ENCODE data around the gene PIMREG.

Gene PIMREG

GRCh38 chr17:6497496-6498221 lies 53.4 kb downstream of the PIMREG start:
- no peaks in the 10 kb centered on the region for H3K36me3 ChIP-seq (ENCODE audit: control insufficient read depth, insufficient read depth, low read length)
- H3K27me3 ChIP-seq (replicated peaks; ENCODE audit: control insufficient read depth, insufficient read depth, low read length, poor library complexity, severe bottlenecking), result no peaks in the 10 kb centered on the region
- DNase-seq, result no peak
- H3K4me3 ChIP-seq (ENCODE audit: insufficient read depth, low read depth, low read length, poor library complexity, severe bottlenecking), result no peak overlapping the region
- H3K4me1 ChIP-seq (ENCODE audit: control insufficient read depth, insufficient read depth, low read length, poor library complexity, severe bottlenecking), result no peaks in the 10 kb centered on the region
- H3K9me3 ChIP-seq (ENCODE audit: control insufficient read depth, low read length), result no peaks in the 10 kb centered on the region
- no peak overlapping the region for H3K27ac ChIP-seq (ENCODE audit: insufficient read depth, low read length, poor library complexity, severe bottlenecking)

GRCh38 chr17:6498356-6498755 lies 54.1 kb downstream of the PIMREG start:
- Histone ChIP-seq H3K27me3 (replicated peaks; ENCODE audit: control insufficient read depth, insufficient read depth, low read length, poor library complexity, severe bottlenecking) (no peaks in the 10 kb centered on the region), H3K9me3 (ENCODE audit: control insufficient read depth, low read length) (no peaks in the 10 kb centered on the region), H3K4me3 (ENCODE audit: insufficient read depth, low read depth, low read length, poor library complexity, severe bottlenecking) (no peak overlapping the region), H3K4me1 (ENCODE audit: control insufficient read depth, insufficient read depth, low read length, poor library complexity, severe bottlenecking) (no peaks in the 10 kb centered on the region), H3K36me3 (ENCODE audit: control insufficient read depth, insufficient read depth, low read length) (no peaks in the 10 kb centered on the region), H3K27ac (ENCODE audit: insufficient read depth, low read length, poor library complexity, severe bottlenecking) (no peak overlapping the region)
- no peak for DNase-seq

- H3K36me3 ChIP-seq (ENCODE audit: control insufficient read depth, insufficient read depth, low read length), result no peaks in the 10 kb centered on the region
- DNase-seq, result no peak
These were observed 54.8 kb downstream of the PIMREG start for GRCh38 chr17:6498901-6499540.

More at GRCh38 chr17:6498901-6499540, 54.8 kb downstream of the PIMREG start:
- Histone ChIP-seq H3K4me3 (ENCODE audit: insufficient read depth, low read depth, low read length, poor library complexity, severe bottlenecking) (no peak overlapping the region), H3K4me1 (ENCODE audit: control insufficient read depth, insufficient read depth, low read length, poor library complexity, severe bottlenecking) (no peaks in the 10 kb centered on the region), H3K9me3 (ENCODE audit: control insufficient read depth, low read length) (no peaks in the 10 kb centered on the region), H3K27me3 (replicated peaks; ENCODE audit: control insufficient read depth, insufficient read depth, low read length, poor library complexity, severe bottlenecking) (no peaks in the 10 kb centered on the region), H3K27ac (ENCODE audit: insufficient read depth, low read length, poor library complexity, severe bottlenecking) (no peak overlapping the region)

All from effector memory CD4-positive, alpha-beta T cell (primary cell).